GM18907 (cell line): ENCODE measurements around the gene TMEM39A.
A peak's percentile ranks its signal among the peaks of the same experiment; 100 is the strongest.

Source experiments
- ATAC-seq: cut with Tn5 transposase; IDR thresholded peaks from one replicate; pipeline ENCODE4 v1.9.1; 2021; ENCODE audit warnings: mild to moderate bottlenecking, moderate library complexity; ENCODE audit not compliant: unreplicated experiment

The TMEM39A gene

GRCh38 chr3:119457246-119457645 lies 6.2 kb downstream of the TMEM39A start:
- no peak for ATAC-seq

- no peak for ATAC-seq
These were observed 6.9 kb downstream of the TMEM39A start for GRCh38 chr3:119456469-119456868.

GRCh38 chr3:119453822-119454221 lies 9.6 kb downstream of the TMEM39A start:
- ATAC-seq: no peak

- no peak for ATAC-seq
These were observed 18.8 kb downstream of the TMEM39A start for GRCh38 chr3:119444590-119444989.

- no peak for ATAC-seq
These were observed 20.2 kb downstream of the TMEM39A start for GRCh38 chr3:119443179-119443578.

GRCh38 chr3:119437691-119438258 lies 25.6 kb downstream of the TMEM39A start:
- ATAC-seq: no peak

- no peak for ATAC-seq
These were observed 26.4 kb downstream of the TMEM39A start for GRCh38 chr3:119436977-119437376.

GRCh38 chr3:119434703-119435102 lies 28.7 kb downstream of the TMEM39A start:
- no peak for ATAC-seq

- no peak for ATAC-seq
These were observed 29.6 kb downstream of the TMEM39A start for GRCh38 chr3:119433613-119434325.

- ATAC-seq: no peak
These were observed 34.9 kb downstream of the TMEM39A start for GRCh38 chr3:119428538-119428937.

- no peak for ATAC-seq
These were observed 35.7 kb downstream of the TMEM39A start for GRCh38 chr3:119427669-119428068.

- ATAC-seq: no peak
These were observed 43.2 kb downstream of the TMEM39A start for GRCh38 chr3:119420196-119420595.

GRCh38 chr3:119418641-119419040 lies 44.8 kb downstream of the TMEM39A start:
- ATAC-seq: no peak

GRCh38 chr3:119417771-119418512 lies 45.5 kb downstream of the TMEM39A start:
- ATAC-seq: no peak

- ATAC-seq: no peak
These were observed 46.5 kb downstream of the TMEM39A start for GRCh38 chr3:119416873-119417272.

- no peak for ATAC-seq
These were observed 49.7 kb downstream of the TMEM39A start for GRCh38 chr3:119413603-119414280.

- ATAC-seq: no peak
These were observed 53.6 kb downstream of the TMEM39A start for GRCh38 chr3:119409844-119410243.

- ATAC-seq: peak; percentile 59
These were observed 55.0 kb downstream of the TMEM39A start for GRCh38 chr3:119408243-119408950.

GRCh38 chr3:119405315-119405714 lies 58.1 kb downstream of the TMEM39A start:
- ATAC-seq: no peak

- ATAC-seq: no peak
These were observed 60.2 kb downstream of the TMEM39A start for GRCh38 chr3:119403201-119403600.

GRCh38 chr3:119402791-119403190 lies 60.6 kb downstream of the TMEM39A start:
- no peak for ATAC-seq
